Activated CD8-positive, alpha-beta memory T cell treated with anti-CD3 and anti-CD28 coated beads, Interleukin-2, amount 50 U/mL, for 24 hours (primary cell): ENCODE results near the gene TMEM94.

Source experiments
- DNase-seq: peaks from one replicate; pipeline ENCODE4 v3.0.0-alpha.2; 2020; ENCODE audit errors: extremely low read depth

The TMEM94 gene

GRCh38 chr17:75525806-75526554 lies 69.5 kb downstream of the TMEM94 start:
- no peak for DNase-seq

DNA sequence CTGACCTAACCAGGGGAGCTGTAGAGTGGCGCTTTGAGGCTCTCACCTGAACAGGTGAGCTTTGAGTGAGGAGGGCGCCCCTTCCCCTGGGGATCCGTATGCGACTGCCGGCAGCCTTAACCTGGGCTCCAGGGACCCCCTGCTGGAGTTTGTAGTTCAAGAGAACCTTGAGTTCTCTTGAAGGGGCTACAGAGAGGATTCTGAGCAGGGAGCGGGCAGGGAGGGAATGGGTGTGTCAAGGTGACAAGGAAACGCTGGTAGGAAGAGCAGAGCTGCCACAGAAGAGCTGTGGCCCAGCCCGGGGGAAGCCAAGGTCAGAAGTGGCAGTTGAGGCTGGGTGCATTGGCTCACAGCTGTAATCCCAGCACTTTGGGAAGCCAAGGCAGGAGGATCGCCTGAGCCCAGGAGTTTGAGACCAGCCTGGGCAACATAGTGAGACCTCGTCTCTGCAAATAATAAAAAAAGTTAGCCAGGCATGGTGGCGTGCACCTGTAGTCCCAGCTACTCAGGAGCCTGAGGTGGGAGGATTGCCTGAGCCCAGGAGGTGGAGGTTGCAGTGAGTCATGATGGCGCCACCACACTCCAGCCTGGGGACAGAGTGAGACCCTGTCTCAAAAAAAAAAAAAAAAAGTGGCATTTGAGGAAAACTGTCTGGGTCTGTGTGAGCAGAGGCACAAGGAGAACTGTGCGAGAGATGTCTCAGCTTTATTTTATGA lies 70.3 kb downstream of the TMEM94 start:
- no peak for DNase-seq

GRCh38 chr17:75530837-75531720 lies 74.6 kb downstream of the TMEM94 start:
- no peak for DNase-seq

DNA sequence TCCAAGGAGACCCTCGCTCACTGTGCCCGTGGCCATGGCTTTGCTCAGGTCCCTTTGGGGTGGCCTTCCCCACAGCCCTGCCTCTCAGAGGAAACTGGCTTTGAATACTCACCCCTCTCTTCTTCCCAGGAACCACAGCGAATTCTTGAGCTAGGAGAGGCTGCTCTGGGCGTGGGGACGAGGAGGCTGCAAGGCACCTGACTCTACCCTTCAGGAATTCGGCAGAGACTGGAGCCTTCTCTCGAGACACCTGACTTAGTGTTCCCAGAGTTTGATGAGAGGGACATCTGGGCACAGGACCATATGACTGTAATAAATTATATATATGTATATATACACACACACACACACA lies 75.3 kb downstream of the TMEM94 start:
- DNase-seq: no peak

DNA sequence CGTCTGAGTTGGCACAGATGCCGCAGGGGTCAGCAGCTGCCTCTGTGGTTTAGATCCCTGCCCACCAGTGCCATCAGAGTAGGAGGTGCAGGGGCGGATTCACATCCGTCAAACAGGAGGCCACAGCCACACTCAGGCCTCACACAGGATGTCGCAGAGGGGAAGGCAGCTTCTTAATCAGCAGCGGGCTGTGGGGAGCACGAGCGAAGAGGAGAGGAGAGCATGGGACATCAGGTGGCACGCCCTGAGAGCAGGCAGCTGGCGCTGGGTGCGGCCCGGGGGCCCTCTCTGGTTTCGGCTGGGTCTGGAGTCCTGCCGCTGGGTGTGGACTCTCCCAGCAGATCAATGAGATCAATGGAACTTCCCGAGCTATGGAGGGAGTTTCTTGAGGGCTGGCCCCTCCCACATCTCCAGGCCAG lies 78.7 kb downstream of the TMEM94 start:
- peak; percentile 25 for DNase-seq

DNA sequence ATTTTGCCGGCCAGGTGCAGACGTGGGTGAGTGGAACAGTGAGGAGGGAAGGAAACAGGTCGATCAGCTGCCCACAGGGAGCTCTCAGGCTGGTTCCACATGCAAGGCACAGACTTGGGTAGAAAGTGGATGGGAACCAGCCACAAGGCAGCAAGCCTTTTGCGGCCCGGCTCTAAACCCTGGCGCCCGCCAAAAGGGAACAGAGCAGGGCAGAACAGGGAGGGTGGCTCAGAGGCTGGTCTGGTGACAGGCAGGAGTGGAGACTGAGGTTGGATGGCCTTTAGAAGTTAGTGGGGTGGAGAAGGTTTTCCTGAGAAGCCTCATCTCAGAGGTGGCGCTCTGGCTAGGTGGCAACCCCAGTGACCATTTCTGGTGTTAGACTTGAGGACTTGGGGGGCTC lies 79.4 kb downstream of the TMEM94 start:
- DNase-seq: no peak

DNA sequence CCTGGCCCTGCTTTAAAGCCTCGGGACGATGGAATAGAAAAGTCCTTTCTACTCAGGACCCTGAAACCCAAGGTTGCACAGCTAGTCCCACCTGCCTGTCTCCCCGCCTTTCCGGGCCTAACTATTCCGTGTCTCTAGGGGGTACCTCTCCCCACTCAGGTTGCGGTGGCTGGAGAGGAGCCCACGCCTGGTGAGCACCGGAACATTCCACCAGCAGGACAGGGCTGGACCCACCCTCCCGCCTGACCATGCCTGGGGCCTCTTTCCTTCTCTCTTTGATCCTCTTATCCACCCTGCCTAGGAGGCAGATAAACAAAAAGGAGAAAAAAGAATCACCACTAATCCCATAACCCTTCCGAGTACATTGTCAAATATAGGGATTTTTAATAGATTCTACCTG lies 79.9 kb downstream of the TMEM94 start:
- no peak for DNase-seq

GRCh38 chr17:75539967-75540729 lies 83.7 kb downstream of the TMEM94 start:
- DNase-seq: no peak

GRCh38 chr17:75540923-75541503 lies 84.6 kb downstream of the TMEM94 start:
- no peak for DNase-seq

DNA sequence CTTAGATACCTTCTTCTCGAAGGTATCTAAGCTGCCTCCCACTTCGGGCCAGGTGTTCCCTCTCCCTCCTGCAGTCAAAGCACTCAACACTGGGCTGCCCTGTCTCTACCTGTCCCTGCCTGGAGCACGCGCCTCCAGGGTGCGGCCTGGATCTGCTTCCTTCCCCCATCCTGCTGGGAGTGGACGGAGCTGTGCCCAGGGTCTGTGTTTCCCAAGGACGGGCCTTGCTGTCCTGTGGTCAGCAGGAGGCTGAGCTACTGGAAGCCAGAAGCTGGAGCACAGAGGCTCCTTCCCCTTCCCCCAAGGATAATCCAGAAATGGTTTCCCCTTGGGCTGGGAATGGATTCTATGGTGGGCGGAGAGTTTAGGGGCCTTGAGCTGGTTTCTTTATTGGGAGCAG lies 85.8 kb downstream of the TMEM94 start:
- DNase-seq: no peak

GRCh38 chr17:75542728-75543336 lies 86.4 kb downstream of the TMEM94 start:
- no peak for DNase-seq

DNA sequence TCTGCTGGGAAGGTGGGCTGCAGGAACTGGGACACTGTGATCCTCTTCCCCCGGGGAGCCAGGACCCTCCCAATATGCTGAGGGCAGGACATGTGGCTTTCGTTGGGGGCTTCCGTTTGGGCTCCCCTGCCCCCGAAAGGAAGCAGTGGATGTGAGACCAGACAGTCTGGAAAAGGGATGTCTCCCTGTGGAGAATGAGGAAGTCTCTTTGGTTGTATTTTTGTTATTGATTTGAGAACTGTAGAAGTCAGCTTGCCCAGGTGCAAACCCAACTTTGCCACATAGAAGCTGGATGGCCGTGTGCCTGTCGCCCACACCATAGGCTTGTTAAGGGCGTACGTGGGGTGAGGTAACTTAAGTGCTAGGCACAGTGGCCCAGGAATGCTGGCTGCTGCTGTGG lies 87.8 kb downstream of the TMEM94 start:
- DNase-seq: no peak

GRCh38 chr17:75546181-75546580 lies 89.7 kb downstream of the TMEM94 start:
- DNase-seq: no peak

GRCh38 chr17:75547091-75547490 lies 90.7 kb downstream of the TMEM94 start:
- no peak for DNase-seq

DNA sequence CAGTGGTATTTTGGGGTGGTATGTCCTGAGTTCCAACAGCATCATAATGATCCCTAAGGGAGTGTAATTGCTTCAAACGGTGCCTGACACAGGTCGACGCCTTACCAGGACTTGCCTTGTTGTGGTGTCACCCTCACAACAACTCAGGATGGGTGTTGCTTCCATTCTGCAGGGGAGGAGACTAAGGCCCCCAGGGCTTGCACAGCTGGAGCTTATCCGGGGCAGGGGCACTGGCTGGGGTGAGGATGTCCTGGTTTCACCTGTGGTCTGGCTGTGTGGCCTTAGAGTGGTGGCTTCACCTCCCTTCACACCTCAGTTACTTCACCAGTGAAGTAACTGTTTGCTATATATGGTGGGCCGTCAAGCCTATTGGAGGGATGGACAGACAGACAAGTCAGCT lies 92.4 kb downstream of the TMEM94 start:
- no peak for DNase-seq
